Measurements from ENCODE around the gene CTSE. TPM values are rescaled to one million over a fixed set of nuclear protein-coding genes. Genes with fewer than 3 reads are reported as not detected.

CTSE gene
- total and polyA plus RNA-seq, 9 of the 15 experiments (the other 6 are each of a cell fraction or from before 2014, with no cell fraction given), result 0.04 to 0.18 (median 0.09) TPM; not detected in 4

GRCh38 chr1:206066479-206067171 is 42.9 kb upstream of the CTSE start (continued):
- no peak for TF ChIP-seq MYBL2 (IDR thresholded peaks at IDR 0.05; ENCODE audit: low read depth)
- no peak for TF ChIP-seq MYBL2 (CRISPR knock-in tag; IDR thresholded peaks at IDR 0.05; ENCODE audit: borderline replicate concordance)
- TF ChIP-seq ZNF174 (CRISPR knock-in tag; IDR thresholded peaks at IDR 0.05), result no peak
- no peak for TF ChIP-seq MAFF (IDR thresholded peaks at IDR 0.05; ENCODE audit: low read length)
- no peak for TF ChIP-seq SPI1 (IDR thresholded peaks at IDR 0.05; ENCODE audit: borderline replicate concordance, low read depth, low read length)
- no peak for TF ChIP-seq SAP30 (IDR thresholded peaks at IDR 0.05; ENCODE audit: borderline replicate concordance, insufficient read depth, low read depth, low read length, poor library complexity, severe bottlenecking)
- 0 out of 2 replicates have a peak, but pooled peaks have one; percentile 54 for TF ChIP-seq BCOR (IDR thresholded peaks at IDR 0.05)
- peak; percentile 95 for TF ChIP-seq PML (IDR thresholded peaks at IDR 0.05; ENCODE audit: low read length)
- no peak for TF ChIP-seq GABPB1 (CRISPR knock-in tag; IDR thresholded peaks at IDR 0.05)
- no peak for TF ChIP-seq PTRF (tag; IDR thresholded peaks at IDR 0.05)
- no peak for TF ChIP-seq PPARD (CRISPR knock-in tag; IDR thresholded peaks at IDR 0.05)
- no peak for TF ChIP-seq ZBTB17 (CRISPR knock-in tag; IDR thresholded peaks at IDR 0.05)
- no peak for TF ChIP-seq ZNF212 (CRISPR knock-in tag; IDR thresholded peaks at IDR 0.05)
- no peak for TF ChIP-seq EWSR1 (IDR thresholded peaks at IDR 0.05; ENCODE audit: borderline replicate concordance, low read depth, partially characterized antibody)
- TF ChIP-seq TFAM (CRISPR knock-in tag; conservative IDR thresholded peaks at IDR 0.05), result no peak
- no peak for TF ChIP-seq IRF1 (CRISPR knock-in tag; IDR thresholded peaks at IDR 0.05; ENCODE audit: borderline replicate concordance)
- no peak for TF ChIP-seq CEBPB (tag; IDR thresholded peaks at IDR 0.05)
- TF ChIP-seq KHSRP (IDR thresholded peaks at IDR 0.05), result no peak
- no peak for TF ChIP-seq SMAD3 (CRISPR knock-in tag; conservative IDR thresholded peaks at IDR 0.05)
- no peak for TF ChIP-seq KLF10 (CRISPR knock-in tag; IDR thresholded peaks at IDR 0.05)
- no peak for TF ChIP-seq ZBTB9 (CRISPR knock-in tag; IDR thresholded peaks at IDR 0.05)
- TF ChIP-seq NR2C1 (IDR thresholded peaks at IDR 0.05), result no peak
- 0 out of 2 replicates have a peak, but pooled peaks have one; percentile 31 for TF ChIP-seq NR2C1 (tag; IDR thresholded peaks at IDR 0.05)
- no peak for TF ChIP-seq NCOA4 (IDR thresholded peaks at IDR 0.05; ENCODE audit: partially characterized antibody)
- peak in 1 of 2 experiments; percentile 40; a peak in 1 of 4 replicates for TF ChIP-seq MAZ (CRISPR knock-in tag; conservative IDR thresholded peaks at IDR 0.05 in 1 of 2, IDR thresholded peaks at IDR 0.05 in 1 of 2)
- TF ChIP-seq ZNF780A (CRISPR knock-in tag; IDR thresholded peaks at IDR 0.05), result no peak
- TF ChIP-seq PHF20 (IDR thresholded peaks at IDR 0.05; ENCODE audit: partially characterized antibody), result no peak
- TF ChIP-seq PCBP2 (IDR thresholded peaks at IDR 0.05; ENCODE audit: low read depth, low read length, poor library complexity, severe bottlenecking), result no peak
- TF ChIP-seq RBM25 (IDR thresholded peaks at IDR 0.05; ENCODE audit: low read depth, low read length, severe bottlenecking), result no peak
